A673 (cell line): ENCODE results near the gene TIMM17B. TPM values are rescaled to one million over a fixed set of nuclear protein-coding genes. Genes with fewer than 3 reads are reported as not detected.

Source experiments
- BruUV-seq: library from RNA; stranded (reverse); fragments of 400-500 nt; replicated peaks from 2 replicates; lab custom pipeline; 2021; lab: Mats Ljungman, UMichigan
- CTCF ChIA-PET: fragments of 300-600 bp; sonication (Branson Sonifier 250); formaldehyde crosslinking; loops from one replicate; lab custom pipeline; 2022; ENCODE audit warnings: antibody characterized with exemption; lab: Charles Lee
- POLR2A ChIA-PET: fragments of 300-600 bp; sonication (Branson Sonifier 250); formaldehyde crosslinking; loops from one replicate; lab custom pipeline; 2022; ENCODE audit warnings: antibody characterized with exemption; ENCODE audit not compliant: low non-redundant PET; lab: Charles Lee
- DNase-seq: peaks from one replicate; pipeline ENCODE4 v3.0.0-alpha.2; 2015; ENCODE audit warnings: low spot score
- H3K27ac ChIP-seq: fragments of 200-600 bp; sonication (generic); 2 replicates; pipeline ENCODE4 v1.5.1; 2016; ENCODE audit warnings: mixed run types, low read depth, mild to moderate bottlenecking, mixed read lengths, antibody characterized with exemption, low read length; ENCODE audit not compliant: poor library complexity, severe bottlenecking
- H3K27me3 ChIP-seq: fragments of 200-600 bp; sonication (generic); replicated peaks from 2 replicates; pipeline ENCODE4 v1.6.1; 2017; ENCODE audit warnings: mixed run types, low read depth, mild to moderate bottlenecking, mixed read lengths, antibody characterized with exemption, low read length; ENCODE audit not compliant: insufficient read depth, poor library complexity
- H3K36me3 ChIP-seq: fragments of 200-600 bp; sonication (generic); 2 replicates; pipeline ENCODE4 v1.6.1; 2016; ENCODE audit warnings: mixed run types, mild to moderate bottlenecking, mixed read lengths, antibody characterized with exemption, low read length; ENCODE audit not compliant: insufficient read depth, poor library complexity, severe bottlenecking
- H3K4me1 ChIP-seq: fragments of 200-600 bp; sonication (generic); 2 replicates; pipeline ENCODE4 v1.6.1; 2017; ENCODE audit warnings: mixed run types, mild to moderate bottlenecking, mixed read lengths, antibody characterized with exemption, low read length; ENCODE audit not compliant: insufficient read depth, poor library complexity, severe bottlenecking
- H3K4me3 ChIP-seq: fragments of 200-600 bp; sonication (generic); 2 replicates; pipeline ENCODE4 v1.5.1; 2016; ENCODE audit warnings: low read depth, mixed run types, mild to moderate bottlenecking, mixed read lengths, low read length; ENCODE audit not compliant: poor library complexity, severe bottlenecking
- H3K9me3 ChIP-seq: fragments of 200-600 bp; sonication (generic); 2 replicates; pipeline ENCODE4 v1.6.1; 2016; ENCODE audit warnings: mixed run types, low read depth, mild to moderate bottlenecking, mixed read lengths, antibody characterized with exemption, low read length; ENCODE audit not compliant: poor library complexity, severe bottlenecking
- CTCF ChIP-seq: fragments of 300-800, 200-600 bp; sonication (generic); conservative IDR thresholded peaks from 2 replicates; pipeline ENCODE4 v1.5.1; 2017; ENCODE audit warnings: low read depth, mild to moderate bottlenecking, antibody characterized with exemption, low read length, moderate library complexity, mixed read lengths
- EZH2 ChIP-seq: fragments of 200-600 bp; sonication (generic); IDR thresholded peaks from 2 replicates; pipeline ENCODE4 v1.6.1; 2017; ENCODE audit warnings: borderline replicate concordance, low read depth, mild to moderate bottlenecking, mixed read lengths, antibody characterized with exemption, low read length; ENCODE audit not compliant: poor library complexity, severe bottlenecking
- intact Hi-C: fragments of 100-400 bp; cut with micrococcal nuclease; formaldehyde crosslinking; loops from one replicate; pipeline ENCODE4 v1.10.0; 2022; ENCODE audit not compliant: unreplicated experiment
- total RNA-seq: library from RNA; stranded (reverse); gene quantifications from 2 replicates; pipeline ENCODE4 v1.2.3, GENCODE V29; 2021

TIMM17B gene
- total RNA-seq, 1 experiment from 2014 or later: 60.8 TPM

DNA sequence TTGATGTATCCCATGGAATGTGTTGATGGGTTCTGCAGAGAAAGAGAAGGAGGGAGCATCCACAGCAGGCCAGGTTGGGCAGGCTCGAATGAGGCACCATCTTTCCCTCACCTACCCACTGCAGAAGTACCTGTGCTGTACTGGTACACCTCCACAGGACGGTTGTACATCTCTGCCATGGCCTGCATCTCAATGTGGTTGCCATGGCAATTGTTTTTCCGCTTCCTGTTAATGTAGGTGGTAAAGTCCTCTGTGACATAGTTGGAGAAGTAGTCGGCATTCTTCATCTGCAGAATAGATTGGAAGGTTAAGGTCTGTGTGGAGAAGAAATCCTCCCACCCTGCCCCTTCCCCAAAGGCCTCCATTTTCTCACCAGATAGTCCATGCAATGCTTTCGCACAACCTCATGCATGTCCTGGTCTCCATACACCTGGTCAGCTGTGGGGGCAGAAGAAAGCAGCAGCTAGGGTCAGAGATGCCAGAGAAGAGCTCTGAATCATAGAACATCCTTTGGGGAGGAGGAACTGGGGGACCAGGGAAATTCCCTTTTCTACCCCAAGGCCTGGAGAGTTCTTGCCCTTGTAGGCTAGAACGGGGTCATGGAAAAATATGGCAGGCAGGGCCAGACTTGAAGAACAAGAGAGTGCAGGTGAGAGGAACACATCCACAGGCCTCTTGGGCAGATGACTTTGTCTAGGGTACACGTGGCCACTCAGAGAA lies 37.2 kb upstream of the TIMM17B start:
- ChIA-PET POLR2A (no interaction called here), CTCF (no interaction called here)
- BruUV-seq: no TSS peak
- Histone ChIP-seq H3K9me3 (no peaks in the 10 kb centered on the region), H3K4me3 (no peak overlapping the region), H3K4me1 (no peaks in the 10 kb centered on the region), H3K27me3 (no peaks in the 10 kb centered on the region), H3K27ac (no peak overlapping the region), H3K36me3 (peaks cover 17% of the 10 kb centered on the region)
- no peak for TF ChIP-seq CTCF
- TF ChIP-seq EZH2: no peak
- no peak for DNase-seq
- intact Hi-C loops: no loop called here

GRCh38 chrX:48933757-48934156 lies 36.2 kb upstream of the TIMM17B start:
- Histone ChIP-seq H3K9me3 (no peaks in the 10 kb centered on the region), H3K36me3 (peaks cover 17% of the 10 kb centered on the region), H3K4me3 (no peak overlapping the region), H3K4me1 (no peaks in the 10 kb centered on the region), H3K27me3 (no peaks in the 10 kb centered on the region), H3K27ac (no peak overlapping the region)
- ChIA-PET POLR2A (no interaction called here), CTCF (no interaction called here)
- TF ChIP-seq EZH2 (no peak), CTCF (no peak)
- no TSS peak for BruUV-seq
- DNase-seq: no peak
- intact Hi-C loops: no loop called here

DNA sequence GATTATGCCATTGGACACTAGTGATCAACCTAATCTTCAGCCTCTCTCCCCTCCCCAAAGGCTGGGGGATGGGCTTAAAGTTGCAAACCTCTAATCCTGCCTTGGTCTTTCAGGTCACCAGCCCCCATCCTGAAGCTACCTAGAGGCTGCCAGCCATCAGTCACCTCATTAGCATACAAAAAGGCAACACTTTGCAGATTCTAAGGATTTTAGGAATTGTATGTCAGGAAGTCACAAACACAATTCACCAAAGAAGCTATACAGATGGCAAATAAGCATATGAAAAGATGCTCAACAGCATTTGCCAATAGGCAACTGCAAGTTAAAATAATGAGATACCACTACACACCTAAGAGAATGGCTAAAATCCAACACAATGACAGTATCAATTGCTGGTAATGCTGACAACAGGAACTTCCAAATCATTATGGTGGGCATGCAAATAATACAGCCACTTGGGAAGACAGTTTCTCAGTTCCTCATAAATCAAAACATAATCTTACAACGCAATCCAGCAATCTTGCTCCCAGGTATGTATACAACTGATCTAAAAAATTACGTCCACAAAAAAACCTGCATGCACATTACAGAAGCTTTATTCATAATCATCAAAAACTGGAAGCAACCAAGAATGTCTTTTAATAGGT lies 30.3 kb upstream of the TIMM17B start:
- no peak overlapping the region for H3K27ac ChIP-seq
- intact Hi-C loops: no loop called here
- no peaks in the 10 kb centered on the region for H3K9me3 ChIP-seq
- CTCF ChIA-PET: no interaction called here
- BruUV-seq: no TSS peak
- H3K4me3 ChIP-seq: no peak overlapping the region
- H3K4me1 ChIP-seq: no peaks in the 10 kb centered on the region
- peaks cover 5% of the 10 kb centered on the region for H3K36me3 ChIP-seq
- TF ChIP-seq EZH2 (no peak), CTCF (no peak)
- POLR2A ChIA-PET: no interaction called here
- no peaks in the 10 kb centered on the region for H3K27me3 ChIP-seq
- DNase-seq: no peak
